Measurements from ENCODE around the gene TMEM30B. TPM values are rescaled to one million over a fixed set of nuclear protein-coding genes. Genes with fewer than 3 reads are reported as not detected.
"Not testable (repeated sequence)": the region's sequence is repeated elsewhere in the genome, so short reads cannot be mapped to it uniquely, and the experiment has no call there.

Gene TMEM30B
- total RNA-seq, 2 experiments from 2014 or later: 1.7 to 1.8 TPM

- DNase-seq (no peak), ATAC-seq (no peak)
- intact Hi-C loops (cut with micrococcal nuclease): loop anchor here (10.0 kb wide), 1 partner anchor 375 kb away; the partner anchor contains the start of gene HIF1A
- H3K4me1 Mint-ChIP-seq (ENCODE audit: low read depth): peaks cover 6% of the 10 kb centered on the region
- no peak overlapping the region for H3K4me3 Mint-ChIP-seq
- H3K27ac Mint-ChIP-seq: no peak overlapping the region
- peaks cover 2% of the 10 kb centered on the region for H3K9me3 Mint-ChIP-seq
- POLR2A ChIA-PET: interaction anchor here (1.3 to 1.4 kb wide), 3 partner anchors 9 to 17 kb away, joined by 3 to 5 read pairs (median 4); no protein-coding TSS in a partner anchor
- no peak for TF ChIP-seq CTCF (IDR thresholded peaks at IDR 0.05)
- H3K36me3 Mint-ChIP-seq (ENCODE audit: low read depth): peaks cover 23% of the 10 kb centered on the region
- no peaks in the 10 kb centered on the region for H3K27me3 Mint-ChIP-seq
- CTCF ChIA-PET: interaction anchor here (0.9 to 1.1 kb wide), 2 partner anchors 15 to 20 kb away, joined by 3 to 4 read pairs; no protein-coding TSS in a partner anchor
Measured at GRCh38 chr14:61319706-61320105, 38.6 kb upstream of the TMEM30B start.

GRCh38 chr14:61319086-61319485, 37.9 kb upstream of the TMEM30B start:
- ATAC-seq (no peak), DNase-seq (no peak)
- Mint-ChIP-seq H3K27me3 (no peaks in the 10 kb centered on the region), H3K27ac (no peak overlapping the region), H3K4me3 (no peak overlapping the region), H3K9me3 (peaks cover 8% of the 10 kb centered on the region), H3K36me3 (ENCODE audit: low read depth) (peaks cover 25% of the 10 kb centered on the region), H3K4me1 (ENCODE audit: low read depth) (peaks cover 4% of the 10 kb centered on the region)
- intact Hi-C loops (cut with micrococcal nuclease): no loop called here
- no peak for TF ChIP-seq CTCF (IDR thresholded peaks at IDR 0.05)
- ChIA-PET CTCF (interaction anchor here (0.9 to 1.6 kb wide), 4 partner anchors 15 to 38 kb away, joined by 3 to 4 read pairs (median 3); no protein-coding TSS in a partner anchor), POLR2A (interaction anchor here (1.1 to 1.8 kb wide), 6 partner anchors 8 to 122 kb away, joined by 3 to 6 read pairs (median 5); no protein-coding TSS in a partner anchor)

GRCh38 chr14:61315313-61315712, 34.2 kb upstream of the TMEM30B start:
- intact Hi-C loops (cut with micrococcal nuclease): no loop called here
- CTCF ChIA-PET: interaction anchor here (0.5 to 0.7 kb wide), 2 partner anchors 17 to 54 kb away, joined by 3 read pairs; no protein-coding TSS in a partner anchor
- Mint-ChIP-seq H3K27me3 (no peaks in the 10 kb centered on the region), H3K9me3 (peaks cover 29% of the 10 kb centered on the region), H3K4me1 (ENCODE audit: low read depth) (peaks cover 5% of the 10 kb centered on the region), H3K4me3 (no peak overlapping the region), H3K36me3 (ENCODE audit: low read depth) (peaks cover 20% of the 10 kb centered on the region), H3K27ac (no peak overlapping the region)
- ATAC-seq (no peak), DNase-seq (no peak)
- TF ChIP-seq CTCF (IDR thresholded peaks at IDR 0.05): no peak
- POLR2A ChIA-PET: no interaction called here

GRCh38 chr14:61308701-61309100, 27.6 kb upstream of the TMEM30B start:
- peaks cover 20% of the 10 kb centered on the region for H3K4me1 Mint-ChIP-seq (ENCODE audit: low read depth)

GRCh38 chr14:61308198-61308597, 27.1 kb upstream of the TMEM30B start:
- peaks cover 20% of the 10 kb centered on the region for H3K4me1 Mint-ChIP-seq (ENCODE audit: low read depth)
- CTCF ChIA-PET: interaction anchor here (1.0 to 3.2 kb wide), 4 partner anchors 10 to 15 kb away, joined by 3 to 10 read pairs (median 3); no protein-coding TSS in a partner anchor

More at GRCh38 chr14:61308701-61309100, 27.6 kb upstream of the TMEM30B start:
- intact Hi-C loops (cut with micrococcal nuclease); H3K27ac Mint-ChIP-seq; ATAC-seq; DNase-seq; H3K27me3 Mint-ChIP-seq; H3K4me3 Mint-ChIP-seq: not testable (repeated sequence)
- Mint-ChIP-seq H3K36me3 (ENCODE audit: low read depth) (peaks cover 45% of the 10 kb centered on the region), H3K9me3 (peaks cover 44% of the 10 kb centered on the region)
- ChIA-PET CTCF (interaction anchor here (1.0 to 3.2 kb wide), 3 partner anchors 9 to 15 kb away, joined by 3 to 10 read pairs (median 3); no protein-coding TSS in a partner anchor), POLR2A (interaction anchor here (1.0 to 1.2 kb wide), 2 partner anchors 9 to 14 kb away, joined by 3 to 4 read pairs; no protein-coding TSS in a partner anchor)

More at GRCh38 chr14:61308198-61308597, 27.1 kb upstream of the TMEM30B start:
- Mint-ChIP-seq H3K4me3 (no peak overlapping the region), H3K36me3 (ENCODE audit: low read depth) (peaks cover 46% of the 10 kb centered on the region), H3K27me3 (no peaks in the 10 kb centered on the region), H3K27ac (no peak overlapping the region), H3K9me3 (peaks cover 43% of the 10 kb centered on the region)
- intact Hi-C loops (cut with micrococcal nuclease): no loop called here
- DNase-seq (no peak), ATAC-seq (no peak)
- TF ChIP-seq CTCF (IDR thresholded peaks at IDR 0.05): no peak
- POLR2A ChIA-PET: interaction anchor here (1.2 to 1.5 kb wide), 2 partner anchors 10 to 14 kb away, joined by 4 to 5 read pairs; partner anchors contain the start of gene PRKCH

All from activated CD8-positive, alpha-beta T cell treated with anti-CD3 and anti-CD28 coated beads for 36 hours (primary cell).